GM13976 (cell line): Measurements from ENCODE around the gene RGL1.

Source experiments
- DNase-seq: peaks from one replicate; pipeline ENCODE4 v3.0.0; 2012; ENCODE audit warnings: low spot score
- in situ Hi-C: fragments of 300-500 bp; cut with MboI; formaldehyde crosslinking; loops from one replicate; pipeline ENCODE4 v1.12.0; 2022; ENCODE audit warnings: low sequenced_read_pairs, mixed read lengths, inconsistent platforms; ENCODE audit not compliant: unreplicated experiment
- TF ChIP-seq, protein P1 (sequence below): IDR thresholded peaks from 2 replicates; pipeline ENCODE4 v1.5.1; 2012; ENCODE audit warnings: borderline replicate concordance, mild to moderate bottlenecking; ENCODE audit not compliant: insufficient read depth; ENCODE audit errors: extremely low read depth, missing control alignments, control extremely low read depth

Gene RGL1

DNA sequence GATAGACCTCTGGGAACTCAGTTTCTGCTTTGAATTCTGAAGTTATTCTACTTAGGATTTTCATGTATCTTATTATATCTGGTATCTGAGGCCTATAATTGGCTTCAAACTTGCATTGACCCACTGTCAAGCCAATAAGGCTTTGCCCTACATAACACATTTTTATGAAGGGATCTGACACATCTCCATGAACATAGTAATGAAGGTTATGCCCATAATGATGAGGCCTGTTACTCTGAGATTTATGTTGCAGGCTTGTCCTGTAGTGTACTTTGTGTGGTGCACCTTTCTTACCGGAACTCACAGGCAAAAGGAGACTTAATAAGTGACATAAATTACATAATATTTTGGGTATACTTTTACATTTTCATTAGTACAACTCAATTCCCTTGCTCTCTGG is 14.1 kb downstream of the RGL1 start:
- in situ Hi-C loops, result no loop called here
- TF ChIP-seq, protein P1, sequence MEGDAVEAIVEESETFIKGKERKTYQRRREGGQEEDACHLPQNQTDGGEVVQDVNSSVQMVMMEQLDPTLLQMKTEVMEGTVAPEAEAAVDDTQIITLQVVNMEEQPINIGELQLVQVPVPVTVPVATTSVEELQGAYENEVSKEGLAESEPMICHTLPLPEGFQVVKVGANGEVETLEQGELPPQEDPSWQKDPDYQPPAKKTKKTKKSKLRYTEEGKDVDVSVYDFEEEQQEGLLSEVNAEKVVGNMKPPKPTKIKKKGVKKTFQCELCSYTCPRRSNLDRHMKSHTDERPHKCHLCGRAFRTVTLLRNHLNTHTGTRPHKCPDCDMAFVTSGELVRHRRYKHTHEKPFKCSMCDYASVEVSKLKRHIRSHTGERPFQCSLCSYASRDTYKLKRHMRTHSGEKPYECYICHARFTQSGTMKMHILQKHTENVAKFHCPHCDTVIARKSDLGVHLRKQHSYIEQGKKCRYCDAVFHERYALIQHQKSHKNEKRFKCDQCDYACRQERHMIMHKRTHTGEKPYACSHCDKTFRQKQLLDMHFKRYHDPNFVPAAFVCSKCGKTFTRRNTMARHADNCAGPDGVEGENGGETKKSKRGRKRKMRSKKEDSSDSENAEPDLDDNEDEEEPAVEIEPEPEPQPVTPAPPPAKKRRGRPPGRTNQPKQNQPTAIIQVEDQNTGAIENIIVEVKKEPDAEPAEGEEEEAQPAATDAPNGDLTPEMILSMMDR, result no peak
- no peak for DNase-seq

DNA sequence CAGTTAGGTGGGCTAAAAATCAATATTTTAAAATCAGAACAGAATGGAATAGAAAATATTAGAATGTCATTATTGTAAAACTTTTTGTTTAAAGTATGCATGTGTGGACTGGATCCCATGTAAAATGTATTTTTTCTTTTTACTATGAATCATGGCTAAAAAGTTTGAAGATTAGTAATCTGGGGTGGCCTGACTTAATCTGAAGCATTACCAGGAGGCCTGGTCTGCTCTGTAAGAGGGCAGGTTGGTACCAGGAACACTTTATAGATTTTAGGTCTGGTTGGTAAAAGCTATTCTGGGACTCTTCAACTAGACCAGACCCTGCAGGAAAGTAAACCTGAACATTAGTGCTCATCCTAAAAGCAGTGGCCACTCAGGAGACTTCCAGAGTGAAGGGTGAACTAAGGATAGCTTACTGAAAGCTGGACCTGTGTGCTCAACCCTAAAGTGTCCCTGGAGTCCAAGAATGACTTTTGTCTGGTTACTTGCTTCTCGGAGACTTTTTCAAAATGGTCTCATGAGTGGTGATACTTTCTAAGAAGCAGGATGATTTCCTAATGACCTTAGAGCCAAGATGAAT is 16.5 kb downstream of the RGL1 start:
- in situ Hi-C loops, result no loop called here
- DNase-seq, result no peak
- TF ChIP-seq, protein P1, result no peak

DNA sequence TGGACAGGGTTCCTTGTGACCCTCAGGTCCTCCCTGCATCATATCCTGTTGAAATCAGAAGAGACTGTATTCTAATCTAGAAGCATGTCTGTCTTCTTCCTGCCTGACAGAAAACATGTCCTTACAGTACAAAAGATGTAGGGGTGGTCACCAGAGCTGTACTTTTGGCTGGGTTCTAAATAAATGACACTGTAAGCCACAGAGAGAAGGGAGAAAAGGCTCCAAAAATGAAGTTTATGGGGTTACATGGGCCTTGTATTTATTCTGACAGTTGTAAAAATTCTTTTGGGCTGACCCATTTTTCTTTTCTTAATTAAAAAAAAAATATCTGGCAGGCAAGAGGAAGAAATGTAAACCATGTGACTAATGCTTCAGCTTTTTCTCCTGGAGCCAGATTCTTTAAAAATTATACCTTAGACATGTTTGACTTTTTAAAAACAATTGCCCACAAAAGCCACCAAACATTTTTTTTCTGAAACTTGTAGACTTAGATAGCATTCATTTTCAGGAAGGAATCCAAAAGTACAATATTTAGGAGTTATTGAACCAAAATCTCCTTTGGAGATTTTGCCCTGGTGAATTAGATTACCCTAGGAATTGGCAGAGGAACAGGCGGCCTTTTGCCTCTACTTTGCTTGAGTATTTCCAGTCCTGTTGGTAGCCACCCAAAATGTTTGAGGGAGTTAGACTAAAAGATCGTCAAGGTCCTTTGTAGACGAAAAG is 17.1 kb downstream of the RGL1 start:
- TF ChIP-seq, protein P1, result no peak
- DNase-seq, result no peak
- in situ Hi-C loops, result no loop called here

DNA sequence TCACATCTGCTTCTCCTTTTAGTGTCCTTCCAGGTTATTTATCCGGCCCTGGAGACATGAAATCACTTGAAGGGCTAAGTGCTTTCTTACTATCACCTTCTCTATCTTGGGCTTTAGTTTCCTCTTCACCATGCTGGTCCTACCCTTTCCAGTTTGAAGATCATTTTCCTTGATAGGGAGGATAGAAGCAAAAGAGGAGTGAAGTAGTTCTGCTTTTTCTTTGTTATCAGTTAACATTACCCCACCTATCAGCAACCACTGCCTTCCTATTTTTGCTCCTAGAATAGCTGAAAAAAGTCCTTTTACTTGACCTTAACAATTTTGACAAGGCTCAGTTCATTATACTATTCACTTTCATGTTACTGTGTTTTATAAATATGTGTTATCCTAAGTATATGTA is 19.4 kb downstream of the RGL1 start:
- no peak for DNase-seq
- in situ Hi-C loops, result no loop called here
- TF ChIP-seq, protein P1, result no peak

DNA sequence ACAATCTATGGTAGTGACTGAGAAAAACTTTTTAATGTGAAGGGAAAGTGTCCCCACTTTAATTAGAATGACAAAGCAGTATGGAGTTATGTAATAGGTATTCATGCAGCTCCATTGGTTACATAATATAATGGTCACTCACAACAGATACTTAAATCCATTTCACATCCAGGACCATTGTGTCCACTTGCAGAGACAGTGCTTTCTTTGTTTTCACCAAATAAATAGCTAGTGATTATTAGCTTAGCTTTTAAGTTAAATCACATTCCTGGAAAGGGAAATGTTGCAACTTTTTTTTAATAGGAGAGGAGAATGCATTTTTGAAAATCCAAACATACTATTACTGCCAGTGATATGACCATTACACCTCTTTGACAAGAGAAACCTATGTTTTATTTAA is 22.9 kb downstream of the RGL1 start:
- in situ Hi-C loops, result no loop called here
- TF ChIP-seq, protein P1, result no peak
- no peak for DNase-seq

DNA sequence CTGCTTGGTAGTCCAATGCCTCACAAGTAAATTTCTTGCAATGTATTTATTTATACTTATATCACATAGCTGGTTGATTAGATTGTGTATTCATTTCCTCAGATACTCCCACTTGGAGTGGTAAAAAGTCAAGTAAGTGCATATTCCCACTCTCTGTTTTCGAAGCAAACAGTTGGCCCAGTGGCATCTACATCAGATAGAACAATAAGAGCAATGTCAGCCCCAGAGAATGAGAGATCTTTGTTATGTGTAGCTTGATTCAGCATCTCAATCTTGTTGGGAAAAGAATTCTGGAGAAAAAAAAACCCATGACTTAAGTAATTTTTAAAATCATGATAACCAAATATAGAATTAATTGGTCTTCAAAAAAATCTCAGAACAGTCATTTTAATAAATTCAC is 25.5 kb downstream of the RGL1 start:
- in situ Hi-C loops, result no loop called here
- DNase-seq, result no peak
- TF ChIP-seq, protein P1, result no peak
